CD8-positive, alpha-beta memory T cell (primary cell): ENCODE data around the gene PRKD1. TPM values are rescaled to one million over a fixed set of nuclear protein-coding genes. Genes with fewer than 3 reads are reported as not detected.

Source experiments
- CTCF ChIA-PET: fragments of 350-600 bp; sonication (Branson Sonifier 250); formaldehyde crosslinking; loops from one replicate; lab custom pipeline; 2021; ENCODE audit warnings: antibody characterized with exemption; lab: Charles Lee
- POLR2A ChIA-PET: fragments of 350-600 bp; sonication (Branson Sonifier 250); formaldehyde crosslinking; loops from one replicate; lab custom pipeline; 2021; ENCODE audit warnings: antibody characterized with exemption; lab: Charles Lee
- DNase-seq, 5 donors: peaks; one replicate each; pipeline versions ENCODE4 v3.0.0 to v3.0.0-alpha.2; 2020 to 2022; ENCODE audit warnings: mixed read lengths in 1 of 5
- H3K27ac ChIP-seq: one replicate; pipeline ENCODE4 v1.7.0; 2013; ENCODE audit warnings: low read depth, mild to moderate bottlenecking, low read length, moderate library complexity
- H3K27me3 ChIP-seq: 2 replicates; pipeline ENCODE4 v1.7.0; 2013; ENCODE audit warnings: low read length, mild to moderate bottlenecking; ENCODE audit not compliant: insufficient read depth, poor library complexity, severe bottlenecking
- H3K36me3 ChIP-seq: 2 replicates; pipeline ENCODE4 v1.7.0; 2013; ENCODE audit warnings: mild to moderate bottlenecking, low read length, moderate library complexity; ENCODE audit not compliant: insufficient read depth
- H3K4me1 ChIP-seq: 2 replicates; pipeline ENCODE4 v1.7.0; 2013; ENCODE audit warnings: mild to moderate bottlenecking, low read length, moderate library complexity; ENCODE audit not compliant: insufficient read depth
- H3K4me3 ChIP-seq: 2 replicates; pipeline ENCODE4 v1.7.0; 2013; ENCODE audit warnings: mild to moderate bottlenecking, low read length
- H3K9me3 ChIP-seq: 2 replicates; pipeline ENCODE4 v1.7.0; 2013; ENCODE audit warnings: mild to moderate bottlenecking, low read length
- H3K27ac Mint-ChIP-seq, 8 donors: one replicate each; pipeline ENCODE4 v1.8.0; 2020 to 2021; ENCODE audit warnings: mixed read lengths in 8 of 8, mild to moderate bottlenecking in 6 of 8, inconsistent platforms in 3 of 8, moderate library complexity in 3 of 8
- H3K27me3 Mint-ChIP-seq, 2 donors: one replicate each; pipeline ENCODE4 v1.8.0; 2020 to 2021; ENCODE audit warnings: mixed read lengths in 2 of 2, mild to moderate bottlenecking in 1 of 2, moderate library complexity in 1 of 2
- H3K36me3 Mint-ChIP-seq, 3 donors: one replicate each; pipeline ENCODE4 v1.8.0; 2020 to 2021; ENCODE audit warnings: mixed read lengths in 3 of 3, inconsistent platforms in 1 of 3, mild to moderate bottlenecking in 1 of 3
- H3K4me1 Mint-ChIP-seq, 3 donors: one replicate each; pipeline ENCODE4 v1.8.0; 2020 to 2021; ENCODE audit warnings: mixed read lengths in 3 of 3, inconsistent platforms in 1 of 3, mild to moderate bottlenecking in 1 of 3
- H3K4me3 Mint-ChIP-seq, 7 donors: one replicate each; pipeline ENCODE4 v1.8.0; 2020 to 2021; ENCODE audit warnings: mixed read lengths in 7 of 7, mild to moderate bottlenecking in 6 of 7, moderate library complexity in 4 of 7, inconsistent platforms in 2 of 7
- H3K9me3 Mint-ChIP-seq, 5 donors: one replicate each; pipeline ENCODE4 v1.8.0; 2020 to 2022; ENCODE audit warnings: mixed read lengths in 5 of 5, mild to moderate bottlenecking in 3 of 5, moderate library complexity in 2 of 5, inconsistent platforms in 1 of 5
- polyA plus RNA-seq: library from polyadenylated mRNA; unstranded; fragments of 300-500 nt; fragmentation: Illumina TruSeq; gene quantifications from one replicate; pipeline ENCODE4 v1.2.3, GENCODE V29; 2021
- total RNA-seq, 2 experiments: library from RNA; stranded (reverse); gene quantifications; one replicate each; pipeline ENCODE4 v1.2.3, GENCODE V29; 2021

Gene PRKD1
- total and polyA plus RNA-seq, 3 experiments from 2014 or later, result not detected

DNA sequence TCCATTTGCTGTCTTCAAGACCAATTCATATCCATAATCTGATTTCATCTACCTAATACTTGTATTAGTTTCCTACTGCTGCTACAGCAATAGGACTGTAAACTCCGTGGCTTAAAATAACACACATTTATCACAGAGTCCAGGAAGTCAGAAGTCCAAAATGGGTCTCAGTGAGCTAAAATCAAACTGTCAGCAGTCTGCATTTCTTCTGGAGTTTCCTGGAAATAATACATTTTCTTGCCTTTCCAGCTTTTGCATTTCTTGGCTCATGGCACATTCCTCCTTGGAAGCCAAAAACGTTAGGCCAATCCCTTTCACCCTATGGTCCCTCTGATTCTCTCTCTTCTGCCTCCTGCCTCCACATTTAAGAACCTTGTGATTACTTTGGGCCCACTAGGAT lies 239.8 kb downstream of the PRKD1 start:
- no peak overlapping the region for H3K4me3 Mint-ChIP-seq
- no peaks in the 10 kb centered on the region for H3K36me3 Mint-ChIP-seq
- H3K27me3 Mint-ChIP-seq, result no peaks in the 10 kb centered on the region
- H3K4me1 Mint-ChIP-seq, result no peaks in the 10 kb centered on the region
- ChIA-PET POLR2A (no interaction called here), CTCF (no interaction called here)
- no peak overlapping the region for H3K4me3 ChIP-seq
- H3K9me3 Mint-ChIP-seq, result peaks cover 8 to 28% (median 28%) of the 10 kb centered on the region in 5 donors
- H3K9me3 ChIP-seq, result no peaks in the 10 kb centered on the region
- H3K27me3 ChIP-seq, result no peaks in the 10 kb centered on the region
- no peaks in the 10 kb centered on the region for H3K4me1 ChIP-seq
- H3K36me3 ChIP-seq, result no peaks in the 10 kb centered on the region
- no peak overlapping the region for H3K27ac ChIP-seq
- no peak overlapping the region for H3K27ac Mint-ChIP-seq
- DNase-seq, result no peak

DNA sequence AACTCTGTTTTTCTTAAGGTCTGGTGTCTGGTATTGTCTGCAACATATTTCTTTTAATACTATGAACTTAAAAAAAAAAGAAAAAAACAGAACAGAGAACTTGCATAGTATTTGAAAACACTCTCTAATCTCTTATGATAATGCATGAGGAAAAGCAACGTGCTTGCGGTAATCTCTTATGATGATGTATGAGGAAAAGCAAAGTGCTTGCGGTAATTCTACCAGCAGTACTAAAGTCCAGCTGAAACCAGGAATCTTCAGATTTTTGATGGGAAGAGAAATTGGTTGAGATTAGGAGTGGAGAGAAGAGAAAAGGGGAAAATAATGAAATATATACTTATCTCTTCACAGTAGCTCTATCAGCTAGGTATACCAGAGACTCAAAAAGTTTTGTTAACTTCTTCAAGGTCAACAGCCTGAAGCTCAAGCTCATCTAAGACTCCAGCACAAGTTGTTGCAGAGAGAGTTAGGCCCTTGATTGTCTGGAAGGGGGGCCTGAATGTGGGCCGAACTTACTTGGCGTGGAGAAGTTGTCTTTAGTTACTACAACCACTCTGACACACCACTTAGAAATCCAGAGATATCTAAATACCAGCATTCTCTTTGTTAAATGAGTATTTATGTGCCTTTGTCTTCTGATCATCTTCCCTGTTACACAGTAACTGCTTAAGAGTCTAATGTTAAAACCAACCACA lies 240.4 kb downstream of the PRKD1 start:
- ChIA-PET POLR2A (no interaction called here), CTCF (no interaction called here)
- no peak for DNase-seq
- no peak overlapping the region for H3K4me3 Mint-ChIP-seq
- no peak overlapping the region for H3K27ac Mint-ChIP-seq
- H3K27me3 Mint-ChIP-seq, result no peaks in the 10 kb centered on the region
- no peak overlapping the region for H3K4me3 ChIP-seq
- no peaks in the 10 kb centered on the region for H3K4me1 ChIP-seq
- H3K27me3 ChIP-seq, result no peaks in the 10 kb centered on the region
- no peaks in the 10 kb centered on the region for H3K9me3 ChIP-seq
- peaks cover 9 to 34% (median 28%) of the 10 kb centered on the region in 5 donors for H3K9me3 Mint-ChIP-seq
- H3K4me1 Mint-ChIP-seq, result no peaks in the 10 kb centered on the region
- no peaks in the 10 kb centered on the region for H3K36me3 Mint-ChIP-seq
- H3K36me3 ChIP-seq, result no peaks in the 10 kb centered on the region
- no peak overlapping the region for H3K27ac ChIP-seq

GRCh38 chr14:29684926-29685325 lies 242.7 kb downstream of the PRKD1 start:
- CTCF ChIA-PET, result interaction anchor here (1.4 kb wide), 1 partner anchor 9 kb away, joined by 4 read pairs; no protein-coding TSS in a partner anchor
- Histone ChIP-seq H3K27me3 (no peaks in the 10 kb centered on the region), H3K9me3 (no peaks in the 10 kb centered on the region), H3K27ac (no peak overlapping the region), H3K36me3 (no peaks in the 10 kb centered on the region), H3K4me1 (no peaks in the 10 kb centered on the region), H3K4me3 (no peak overlapping the region)
- H3K4me3 Mint-ChIP-seq, result no peak overlapping the region
- H3K36me3 Mint-ChIP-seq, result no peaks in the 10 kb centered on the region
- no peak overlapping the region for H3K27ac Mint-ChIP-seq
- POLR2A ChIA-PET, result no interaction called here
- peaks cover 14 to 37% (median 23%) of the 10 kb centered on the region in 5 donors for H3K9me3 Mint-ChIP-seq
- H3K4me1 Mint-ChIP-seq, result no peaks in the 10 kb centered on the region
- no peak for DNase-seq
- H3K27me3 Mint-ChIP-seq, result no peaks in the 10 kb centered on the region

- Histone ChIP-seq H3K4me1 (no peaks in the 10 kb centered on the region), H3K4me3 (no peak overlapping the region), H3K27ac (no peak overlapping the region), H3K27me3 (no peaks in the 10 kb centered on the region), H3K9me3 (no peaks in the 10 kb centered on the region), H3K36me3 (no peaks in the 10 kb centered on the region)
- Mint-ChIP-seq H3K4me1 (no peaks in the 10 kb centered on the region), H3K27me3 (no peaks in the 10 kb centered on the region), H3K36me3 (no peaks in the 10 kb centered on the region), H3K9me3 (peaks cover 11 to 24% (median 14%) of the 10 kb centered on the region in 5 donors), H3K27ac (no peak overlapping the region), H3K4me3 (no peak overlapping the region)
- POLR2A ChIA-PET, result no interaction called here
- DNase-seq, result no peak
- CTCF ChIA-PET, result no interaction called here
Observed at GRCh38 chr14:29682789-29683188, 244.9 kb downstream of the PRKD1 start.

DNA sequence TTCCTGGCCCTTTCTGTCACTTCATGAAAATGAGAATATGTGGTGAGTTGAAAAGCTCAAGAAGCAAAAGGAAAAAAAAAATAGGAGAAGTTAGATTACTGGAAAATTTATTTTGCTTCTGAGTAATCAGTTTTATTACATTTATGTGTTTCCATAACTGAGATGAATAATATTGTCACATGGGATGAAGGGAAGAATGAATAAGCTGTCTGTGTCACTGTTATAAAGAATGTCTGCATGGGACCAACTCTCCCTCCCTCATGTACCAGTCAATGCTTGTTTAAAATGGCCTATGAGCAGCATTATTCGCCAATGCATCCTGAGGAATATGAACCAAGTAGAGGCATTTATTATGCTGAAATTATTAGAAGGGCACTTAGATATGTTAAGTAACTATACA lies 246.3 kb downstream of the PRKD1 start:
- peaks cover 7 to 23% (median 10%) of the 10 kb centered on the region in 5 donors for H3K9me3 Mint-ChIP-seq
- Histone ChIP-seq H3K4me3 (no peak overlapping the region), H3K27ac (no peak overlapping the region), H3K9me3 (no peaks in the 10 kb centered on the region), H3K27me3 (no peaks in the 10 kb centered on the region), H3K4me1 (no peaks in the 10 kb centered on the region), H3K36me3 (no peaks in the 10 kb centered on the region)
- no peaks in the 10 kb centered on the region for H3K27me3 Mint-ChIP-seq
- DNase-seq, result no peak
- CTCF ChIA-PET, result no interaction called here
- H3K4me1 Mint-ChIP-seq, result no peaks in the 10 kb centered on the region
- POLR2A ChIA-PET, result no interaction called here
- no peaks in the 10 kb centered on the region for H3K36me3 Mint-ChIP-seq
- no peak overlapping the region for H3K27ac Mint-ChIP-seq
- H3K4me3 Mint-ChIP-seq, result no peak overlapping the region

DNA sequence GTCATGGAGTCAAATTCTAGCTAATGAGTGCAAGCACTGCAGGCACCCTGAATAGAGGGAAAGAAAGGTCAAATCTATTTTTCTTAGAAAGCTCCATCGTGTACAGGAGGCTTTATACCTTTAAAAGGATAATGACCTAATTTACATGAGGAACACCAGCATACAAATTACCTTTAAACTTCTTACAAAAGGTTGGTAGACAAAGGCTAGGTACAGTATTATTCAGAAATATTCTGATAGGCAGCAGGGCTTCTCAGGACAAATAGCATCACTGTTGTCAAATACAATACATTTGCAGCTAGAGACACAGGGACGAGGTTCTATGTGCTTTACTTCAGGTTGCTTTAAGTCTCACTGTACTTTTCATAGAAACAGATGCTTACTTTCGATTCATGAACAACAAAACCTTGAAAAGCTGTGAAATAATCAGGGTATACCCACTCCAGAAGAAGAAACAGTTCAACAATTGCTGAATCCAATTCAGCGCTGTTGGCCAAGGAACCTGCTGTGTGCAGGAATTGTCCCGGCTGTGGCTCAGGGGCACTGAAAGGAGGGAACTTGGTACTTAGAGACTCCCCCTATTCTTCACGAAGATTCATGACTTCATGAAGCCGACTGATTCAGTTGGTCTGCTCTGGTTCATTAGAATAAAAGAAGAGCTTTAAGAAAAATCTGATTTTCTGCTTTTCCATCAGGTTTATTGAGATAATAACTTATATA lies 252.9 kb downstream of the PRKD1 start:
- H3K4me3 ChIP-seq, result no peak overlapping the region
- Mint-ChIP-seq H3K4me1 (no peaks in the 10 kb centered on the region), H3K27me3 (no peaks in the 10 kb centered on the region), H3K36me3 (no peaks in the 10 kb centered on the region), H3K27ac (no peak overlapping the region), H3K4me3 (no peak overlapping the region), H3K9me3 (peaks cover 4 to 11% (median 7%) of the 10 kb centered on the region in 5 donors)
- H3K27me3 ChIP-seq, result no peaks in the 10 kb centered on the region
- H3K27ac ChIP-seq, result no peak overlapping the region
- POLR2A ChIA-PET, result no interaction called here
- CTCF ChIA-PET, result interaction anchor here (1.0 kb wide), 1 partner anchor 37 kb away, joined by 3 read pairs; no protein-coding TSS in a partner anchor
- no peak for DNase-seq
- H3K36me3 ChIP-seq, result no peaks in the 10 kb centered on the region
- H3K9me3 ChIP-seq, result no peaks in the 10 kb centered on the region
- no peaks in the 10 kb centered on the region for H3K4me1 ChIP-seq

GRCh38 chr14:29672831-29673230 lies 254.8 kb downstream of the PRKD1 start:
- Histone ChIP-seq H3K9me3 (no peaks in the 10 kb centered on the region), H3K4me3 (no peak overlapping the region), H3K27me3 (no peaks in the 10 kb centered on the region), H3K4me1 (no peaks in the 10 kb centered on the region), H3K36me3 (no peaks in the 10 kb centered on the region), H3K27ac (no peak overlapping the region)
- Mint-ChIP-seq H3K27me3 (no peaks in the 10 kb centered on the region), H3K27ac (no peak overlapping the region), H3K4me1 (no peaks in the 10 kb centered on the region), H3K4me3 (no peak overlapping the region), H3K36me3 (no peaks in the 10 kb centered on the region), H3K9me3 (peaks cover 4 to 12% (median 7%) of the 10 kb centered on the region in 5 donors)
- ChIA-PET POLR2A (no interaction called here), CTCF (no interaction called here)
- DNase-seq, result no peak

DNA sequence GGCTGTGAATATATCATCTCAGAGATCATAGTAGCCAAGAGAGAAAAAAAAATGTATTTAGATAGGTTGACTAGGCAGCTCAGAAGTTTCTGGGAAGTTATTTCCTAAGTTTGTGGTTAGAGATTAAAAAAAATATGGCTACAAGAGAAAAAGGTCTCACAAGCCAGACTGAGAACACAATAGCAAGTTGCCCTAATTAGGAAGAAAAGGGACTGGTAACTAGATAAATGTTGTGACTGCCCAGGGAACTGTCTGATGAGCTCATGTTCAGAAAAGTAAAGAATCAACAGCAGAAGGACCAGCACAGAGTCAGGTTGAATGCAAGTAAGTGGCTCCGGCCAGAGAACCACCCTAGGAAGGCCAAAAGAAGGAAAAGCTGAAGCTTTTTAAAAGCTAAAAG lies 256.6 kb downstream of the PRKD1 start:
- Mint-ChIP-seq H3K36me3 (no peaks in the 10 kb centered on the region), H3K9me3 (peaks cover 4 to 9% (median 7%) of the 10 kb centered on the region in 5 donors), H3K27me3 (no peaks in the 10 kb centered on the region), H3K4me3 (no peak overlapping the region), H3K27ac (no peak overlapping the region), H3K4me1 (no peaks in the 10 kb centered on the region)
- Histone ChIP-seq H3K4me1 (no peaks in the 10 kb centered on the region), H3K27ac (no peak overlapping the region), H3K36me3 (no peaks in the 10 kb centered on the region), H3K27me3 (no peaks in the 10 kb centered on the region), H3K9me3 (no peaks in the 10 kb centered on the region), H3K4me3 (no peak overlapping the region)
- POLR2A ChIA-PET, result no interaction called here
- no peak for DNase-seq
- CTCF ChIA-PET, result no interaction called here
